K562 (cell line): ENCODE measurements around the gene ENTREP3. TPM values are rescaled to one million over a fixed set of nuclear protein-coding genes. Genes with fewer than 3 reads are reported as not detected.
A peak's percentile ranks its signal among the peaks of the same experiment; 100 is the strongest.

ENCODE experiments used
- ARNT ChIP-seq, 2 experiments: fragments of 450-650 bp; IDR thresholded peaks; 2 replicates each; pipeline ENCODE4 v1.6.1; 2016; ENCODE audit warnings: mild to moderate bottlenecking in 1 of 2
- BRCA1 ChIP-seq, 2 experiments: fragments of 450-650 bp in 1 of 2; sonication (generic) in 1 of 2; formaldehyde crosslinking in 1 of 2; IDR thresholded peaks; 2 replicates each; pipeline versions ENCODE4 v1.5.0 to v1.6.1; 2017 to 2020; ENCODE audit warnings: mild to moderate bottlenecking in 1 of 2, missing genetic modification reagents in 1 of 2
- CBFA2T2 ChIP-seq: fragments of 450-650 bp; conservative IDR thresholded peaks from 2 replicates; pipeline ENCODE4 v1.6.1; 2017; ENCODE audit warnings: mild to moderate bottlenecking
- CBX3 ChIP-seq, 2 experiments: IDR thresholded peaks; 1 replicate in 1 of 2; 2 replicates in 1 of 2; pipeline ENCODE4 v1.6.1; 2012; ENCODE audit warnings: inconsistent platforms in 2 of 2, low read length in 2 of 2, borderline replicate concordance in 1 of 2, control low read depth in 1 of 2
- CHD4 ChIP-seq: fragments of 200-600 bp; sonication (generic); IDR thresholded peaks from 3 replicates; pipeline ENCODE4 v1.6.1; 2012; ENCODE audit warnings: low read depth, mild to moderate bottlenecking, mixed read lengths, low read length, inconsistent platforms; ENCODE audit not compliant: insufficient read depth, insufficient replicate concordance, poor library complexity, severe bottlenecking
- EP400 ChIP-seq: fragments of 450-650 bp; IDR thresholded peaks from 2 replicates; pipeline ENCODE4 v1.6.1; 2017; ENCODE audit warnings: antibody characterized with exemption, mild to moderate bottlenecking, moderate library complexity
- EZH2 ChIP-seq: IDR thresholded peaks from 2 replicates; pipeline ENCODE4 v1.6.1; 2012; ENCODE audit warnings: low read depth, mild to moderate bottlenecking, inconsistent platforms, low read length, borderline replicate concordance
- KAT8 ChIP-seq: fragments of 450-650 bp; IDR thresholded peaks from 2 replicates; pipeline ENCODE4 v1.6.1; 2016; ENCODE audit warnings: low read depth, mild to moderate bottlenecking
- NFYB ChIP-seq: IDR thresholded peaks from 2 replicates; pipeline ENCODE4 v1.6.1; 2011; ENCODE audit warnings: mild to moderate bottlenecking, moderate library complexity; ENCODE audit not compliant: insufficient read length; ENCODE audit errors: extremely low read depth
- NR2C1 ChIP-seq, 2 experiments: fragments of 450-650 bp; IDR thresholded peaks; 2 replicates each; pipeline ENCODE4 v1.6.1; 2017; ENCODE audit warnings: mild to moderate bottlenecking in 2 of 2, antibody characterized with exemption in 1 of 2, inconsistent platforms in 1 of 2, missing compliant biosample characterization in 1 of 2, missing genetic modification characterization in 1 of 2
- NRF1 ChIP-seq, 2 experiments: fragments of 450-650 bp; IDR thresholded peaks in 1 of 2; conservative IDR thresholded peaks in 1 of 2; 2 replicates each; pipeline ENCODE4 v1.6.1; 2014; ENCODE audit warnings: mild to moderate bottlenecking in 2 of 2
- POLR2H ChIP-seq: IDR thresholded peaks from 2 replicates; pipeline ENCODE4 v1.6.1; 2016; ENCODE audit warnings: missing genetic modification characterization, low read depth, mild to moderate bottlenecking, control low read depth, missing compliant biosample characterization, moderate library complexity
- RBM25 ChIP-seq: fragments of 200-400 bp; formaldehyde crosslinking; IDR thresholded peaks from 2 replicates; pipeline ENCODE4 v1.6.1; 2018; ENCODE audit warnings: low read length, low read depth, moderate library complexity; ENCODE audit not compliant: severe bottlenecking
- SRSF1 ChIP-seq: fragments of 200-400 bp; formaldehyde crosslinking; IDR thresholded peaks from 2 replicates; pipeline ENCODE4 v1.6.1; 2017; ENCODE audit warnings: mild to moderate bottlenecking, low read depth, low read length, moderate library complexity
- SRSF7 ChIP-seq: fragments of 200-400 bp; formaldehyde crosslinking; optimal IDR thresholded peaks from 2 replicates; pipeline ENCODE3; 2017; ENCODE audit warnings: mild to moderate bottlenecking, low read depth, low read length
- TARDBP ChIP-seq: fragments of 450-650 bp; IDR thresholded peaks from 2 replicates; pipeline ENCODE4 v1.6.1; 2016
- THRAP3 ChIP-seq: fragments of 450-650 bp; IDR thresholded peaks from 2 replicates; pipeline ENCODE4 v1.6.1; 2016; ENCODE audit warnings: mild to moderate bottlenecking, inconsistent platforms, borderline replicate concordance
- ZNF696 ChIP-seq: fragments of 250-450 bp; sonication (Bioruptor Pico); conservative IDR thresholded peaks from 2 replicates; pipeline ENCODE4 v1.4.0; 2020; ENCODE audit warnings: mild to moderate bottlenecking, moderate library complexity
- ZNF75A ChIP-seq: fragments of 450-650 bp; formaldehyde crosslinking; IDR thresholded peaks from 2 replicates; pipeline ENCODE4 v1.4.0; 2020; ENCODE audit warnings: mild to moderate bottlenecking
- ZNF780A ChIP-seq: fragments of 250-450 bp; sonication (Bioruptor Pico); IDR thresholded peaks from 2 replicates; pipeline ENCODE4 v1.5.0; 2021; ENCODE audit warnings: mild to moderate bottlenecking
- polyA plus RNA-seq, 8 experiments: library from polyadenylated mRNA; depleted of rRNA in 4 of 8; stranded (reverse) in 5 of 8; unstranded in 3 of 8; fragments of >200 nt; fragmentation: Nextera tagmentation in 2 of 8; fragmentation: Illumina TruSeq in 1 of 8; extraction: Ambion mirVana in 2 of 8; extraction: Trizol in 1 of 8; gene quantifications; 2 replicates each; pipeline versions ENCODE4 v1.2.1 to v1.2.3, GENCODE V29; 2011 to 2014; ENCODE audit warnings: inconsistent platforms in 1 of 8, missing spikeins in 1 of 8
- total RNA-seq, 7 experiments: library from RNA; depleted of rRNA in 6 of 7; stranded (reverse); fragments of >200 nt in 6 of 7; fragmentation: Illumina TruSeq in 2 of 7; extraction: Trizol in 2 of 7; gene quantifications; 2 replicates each; pipeline versions ENCODE4 v1.2.1 to v1.2.3, GENCODE V29; 2011 to 2021; ENCODE audit warnings: low replicate concordance in 1 of 7
- TF ChIP-seq, protein P1 (sequence below): fragments of 450-650 bp; formaldehyde crosslinking; IDR thresholded peaks from 2 replicates; pipeline ENCODE4 v1.4.0; 2022; ENCODE audit warnings: missing genetic modification characterization
- TF ChIP-seq, protein P2 (sequence below): fragments of 450-650 bp; conservative IDR thresholded peaks from 2 replicates; pipeline ENCODE4 v1.6.1; 2016; ENCODE audit warnings: missing genetic modification characterization, low read depth, mild to moderate bottlenecking, control low read depth, missing compliant biosample characterization
- TF ChIP-seq, protein P3 (sequence below): sonication (generic); formaldehyde crosslinking; IDR thresholded peaks from 2 replicates; pipeline ENCODE4 v1.8.1; 2023; ENCODE audit warnings: mild to moderate bottlenecking, missing genetic modification reagents

The ENTREP3 gene
- total and polyA plus RNA-seq, 9 of the 15 experiments (the other 6 are each of a cell fraction or from before 2014, with no cell fraction given) = 1.9 to 41.8 (median 5.9) TPM

DNA sequence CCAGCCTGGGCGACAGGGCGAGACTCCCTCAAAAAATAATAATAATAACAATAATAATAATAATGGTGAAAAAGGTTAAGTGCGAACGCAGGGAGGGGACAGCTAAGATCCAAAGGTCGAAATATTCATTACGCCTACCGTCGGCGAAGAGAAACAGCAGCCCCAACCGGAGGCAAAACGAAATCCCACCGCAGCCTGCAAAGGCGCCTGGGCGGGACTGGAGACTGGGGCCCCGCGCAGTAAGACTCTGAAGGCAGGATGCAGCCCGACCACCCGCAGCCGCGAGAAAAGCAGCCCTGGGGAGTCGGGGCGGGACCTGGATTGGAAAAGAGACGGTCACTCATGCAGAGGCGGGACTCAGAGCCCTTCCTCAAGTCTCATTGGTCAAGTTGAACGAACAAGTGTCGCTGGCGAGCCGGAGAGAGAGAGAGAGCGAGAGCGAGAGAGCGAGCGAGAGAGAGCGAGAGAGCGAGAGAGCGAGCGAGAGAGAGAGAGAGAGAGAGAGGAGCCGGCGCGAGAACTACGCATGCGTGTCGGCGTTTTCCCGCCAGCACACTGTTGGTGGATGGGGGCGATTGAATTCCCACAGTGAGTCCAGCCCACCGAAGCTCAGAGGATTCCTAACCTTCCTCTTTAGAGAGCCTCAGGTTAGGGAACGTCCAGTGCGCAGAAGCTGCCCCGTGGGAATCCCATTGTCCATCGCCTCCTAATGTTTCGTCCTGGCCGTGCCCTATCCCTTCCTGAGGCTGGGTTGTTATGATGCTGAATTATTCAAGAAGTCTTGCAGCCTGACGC is 10.7 kb downstream of the ENTREP3 start (continued):
- TF ChIP-seq RBM25 = peak; percentile 85
- no peak for TF ChIP-seq CHD4
- no peak for TF ChIP-seq EZH2
- TF ChIP-seq, protein P1, sequence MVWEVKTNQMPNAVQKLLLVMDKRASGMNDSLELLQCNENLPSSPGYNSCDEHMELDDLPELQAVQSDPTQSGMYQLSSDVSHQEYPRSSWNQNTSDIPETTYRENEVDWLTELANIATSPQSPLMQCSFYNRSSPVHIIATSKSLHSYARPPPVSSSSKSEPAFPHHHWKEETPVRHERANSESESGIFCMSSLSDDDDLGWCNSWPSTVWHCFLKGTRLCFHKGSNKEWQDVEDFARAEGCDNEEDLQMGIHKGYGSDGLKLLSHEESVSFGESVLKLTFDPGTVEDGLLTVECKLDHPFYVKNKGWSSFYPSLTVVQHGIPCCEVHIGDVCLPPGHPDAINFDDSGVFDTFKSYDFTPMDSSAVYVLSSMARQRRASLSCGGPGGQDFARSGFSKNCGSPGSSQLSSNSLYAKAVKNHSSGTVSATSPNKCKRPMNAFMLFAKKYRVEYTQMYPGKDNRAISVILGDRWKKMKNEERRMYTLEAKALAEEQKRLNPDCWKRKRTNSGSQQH (CRISPR knock-in tag) = peak; percentile 97
- no peak for TF ChIP-seq SRSF7
- TF ChIP-seq, protein P2, sequence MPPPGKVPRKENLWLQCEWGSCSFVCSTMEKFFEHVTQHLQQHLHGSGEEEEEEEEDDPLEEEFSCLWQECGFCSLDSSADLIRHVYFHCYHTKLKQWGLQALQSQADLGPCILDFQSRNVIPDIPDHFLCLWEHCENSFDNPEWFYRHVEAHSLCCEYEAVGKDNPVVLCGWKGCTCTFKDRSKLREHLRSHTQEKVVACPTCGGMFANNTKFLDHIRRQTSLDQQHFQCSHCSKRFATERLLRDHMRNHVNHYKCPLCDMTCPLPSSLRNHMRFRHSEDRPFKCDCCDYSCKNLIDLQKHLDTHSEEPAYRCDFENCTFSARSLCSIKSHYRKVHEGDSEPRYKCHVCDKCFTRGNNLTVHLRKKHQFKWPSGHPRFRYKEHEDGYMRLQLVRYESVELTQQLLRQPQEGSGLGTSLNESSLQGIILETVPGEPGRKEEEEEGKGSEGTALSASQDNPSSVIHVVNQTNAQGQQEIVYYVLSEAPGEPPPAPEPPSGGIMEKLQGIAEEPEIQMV (tag) = 0 out of 2 replicates have a peak, but pooled peaks have one; percentile 17
- no peak for TF ChIP-seq NFYB
- TF ChIP-seq ZNF75A (CRISPR knock-in tag) = no peak
- TF ChIP-seq, protein P3, sequence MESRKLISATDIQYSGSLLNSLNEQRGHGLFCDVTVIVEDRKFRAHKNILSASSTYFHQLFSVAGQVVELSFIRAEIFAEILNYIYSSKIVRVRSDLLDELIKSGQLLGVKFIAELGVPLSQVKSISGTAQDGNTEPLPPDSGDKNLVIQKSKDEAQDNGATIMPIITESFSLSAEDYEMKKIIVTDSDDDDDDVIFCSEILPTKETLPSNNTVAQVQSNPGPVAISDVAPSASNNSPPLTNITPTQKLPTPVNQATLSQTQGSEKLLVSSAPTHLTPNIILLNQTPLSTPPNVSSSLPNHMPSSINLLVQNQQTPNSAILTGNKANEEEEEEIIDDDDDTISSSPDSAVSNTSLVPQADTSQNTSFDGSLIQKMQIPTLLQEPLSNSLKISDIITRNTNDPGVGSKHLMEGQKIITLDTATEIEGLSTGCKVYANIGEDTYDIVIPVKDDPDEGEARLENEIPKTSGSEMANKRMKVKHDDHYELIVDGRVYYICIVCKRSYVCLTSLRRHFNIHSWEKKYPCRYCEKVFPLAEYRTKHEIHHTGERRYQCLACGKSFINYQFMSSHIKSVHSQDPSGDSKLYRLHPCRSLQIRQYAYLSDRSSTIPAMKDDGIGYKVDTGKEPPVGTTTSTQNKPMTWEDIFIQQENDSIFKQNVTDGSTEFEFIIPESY = peak; percentile 88
- no peak for TF ChIP-seq KAT8
- TF ChIP-seq BRCA1 (IDR thresholded peaks at IDR 0.05) = no peak
- TF ChIP-seq BRCA1 (CRISPR knock-in tag; IDR thresholded peaks at IDR 0.05) = no peak
- no peak for TF ChIP-seq ZNF780A (CRISPR knock-in tag)
- peak; percentile 93; the same call in 1 of the 2 replicates for TF ChIP-seq THRAP3
- TF ChIP-seq NRF1 (conservative IDR thresholded peaks at IDR 0.05 in 1 of 2, IDR thresholded peaks at IDR 0.05 in 1 of 2) = peak; percentile 93 to 95
- peak; percentile 99 for TF ChIP-seq EP400
- TF ChIP-seq CBX3 (IDR thresholded peaks at IDR 0.05; ENCODE audit: borderline replicate concordance in 1 of 2, low read length in 2 of 2) = peak in 1 of 2 experiments; percentile 91; a peak in 2 of 3 replicates
- TF ChIP-seq CBFA2T2 = 0 out of 2 replicates have a peak, but pooled peaks have one; percentile 40
- TF ChIP-seq ZNF696 = no peak
- peak; percentile 77; the same call in 1 of the 2 replicates for TF ChIP-seq NR2C1 (IDR thresholded peaks at IDR 0.05)
- TF ChIP-seq NR2C1 (tag; IDR thresholded peaks at IDR 0.05) = peak; percentile 80
- peak; percentile 35; the same call in 1 of the 2 replicates for TF ChIP-seq SRSF1
- TF ChIP-seq POLR2H (tag) = peak; percentile 93
- peak; percentile 95 for TF ChIP-seq TARDBP
- TF ChIP-seq ARNT (IDR thresholded peaks at IDR 0.05) = peak; percentile 100
